Spleen (tissue), 7 donors: Measurements from ENCODE around the gene BRD3.

Source experiments
- POLR2A ChIP-seq, 3 donors: fragments of 450-650 bp; IDR thresholded peaks; one replicate each; pipeline ENCODE4 v1.5.1; 2017; ENCODE audit warnings: antibody characterized with exemption in 3 of 3, mild to moderate bottlenecking in 1 of 3
- TF ChIP-seq, protein P1 (sequence below), 11 experiments: fragments of 200-600 bp in 7 of 11; fragments of 450-650 bp in 4 of 11; sonication (generic) in 4 of 11; IDR thresholded peaks in 8 of 11; conservative IDR thresholded peaks in 3 of 11; 1 replicate in 7 of 11; 2 replicates in 4 of 11; pipeline versions ENCODE4 v1.4.0 to v1.8.0; 2016 to 2021; ENCODE audit warnings: antibody characterized with exemption in 11 of 11, inconsistent platforms in 4 of 11, mild to moderate bottlenecking in 1 of 11
- donor health status: DM: no; HTN: no; CAD: no; lungs with moderate emphysema.
- donor health status: DM: no; HTN: no; CAD: no.
- donor health status: DM: no; HTN: no; CAD: no.

- TF ChIP-seq, protein P1, sequence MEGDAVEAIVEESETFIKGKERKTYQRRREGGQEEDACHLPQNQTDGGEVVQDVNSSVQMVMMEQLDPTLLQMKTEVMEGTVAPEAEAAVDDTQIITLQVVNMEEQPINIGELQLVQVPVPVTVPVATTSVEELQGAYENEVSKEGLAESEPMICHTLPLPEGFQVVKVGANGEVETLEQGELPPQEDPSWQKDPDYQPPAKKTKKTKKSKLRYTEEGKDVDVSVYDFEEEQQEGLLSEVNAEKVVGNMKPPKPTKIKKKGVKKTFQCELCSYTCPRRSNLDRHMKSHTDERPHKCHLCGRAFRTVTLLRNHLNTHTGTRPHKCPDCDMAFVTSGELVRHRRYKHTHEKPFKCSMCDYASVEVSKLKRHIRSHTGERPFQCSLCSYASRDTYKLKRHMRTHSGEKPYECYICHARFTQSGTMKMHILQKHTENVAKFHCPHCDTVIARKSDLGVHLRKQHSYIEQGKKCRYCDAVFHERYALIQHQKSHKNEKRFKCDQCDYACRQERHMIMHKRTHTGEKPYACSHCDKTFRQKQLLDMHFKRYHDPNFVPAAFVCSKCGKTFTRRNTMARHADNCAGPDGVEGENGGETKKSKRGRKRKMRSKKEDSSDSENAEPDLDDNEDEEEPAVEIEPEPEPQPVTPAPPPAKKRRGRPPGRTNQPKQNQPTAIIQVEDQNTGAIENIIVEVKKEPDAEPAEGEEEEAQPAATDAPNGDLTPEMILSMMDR (IDR thresholded peaks at IDR 0.05 in 8 of 11, conservative IDR thresholded peaks at IDR 0.05 in 3 of 11), result no peak
- TF ChIP-seq POLR2A (IDR thresholded peaks at IDR 0.05), result no peak
Measured at GRCh38 chr9:134024828-134025605, 42.8 kb downstream of the BRD3 start, which contains the start of gene BRD3OS.
